ENCODE data around the gene ANAPC13. TPM values are rescaled to one million over a fixed set of nuclear protein-coding genes. Genes with fewer than 3 reads are reported as not detected.

The ANAPC13 gene
- total and polyA plus RNA-seq, 2 of the 4 experiments (the other 2 are of a cell fraction), result 43.4 to 62.9 TPM

- no peak for TF ChIP-seq MAZ (IDR thresholded peaks at IDR 0.05; ENCODE audit: borderline replicate concordance, low read depth, low read length)
- no peak for TF ChIP-seq RAD21 (IDR thresholded peaks at IDR 0.05; ENCODE audit: low read length)
- TF ChIP-seq ELK1 (IDR thresholded peaks at IDR 0.05; ENCODE audit: borderline replicate concordance, low read depth, low read length), result no peak
- TF ChIP-seq FOS (IDR thresholded peaks at IDR 0.05; ENCODE audit: low read depth, low read length), result no peak
- no peak for TF ChIP-seq NFE2L2 (IDR thresholded peaks at IDR 0.05; ENCODE audit: low read depth, low read length)
- no peak for TF ChIP-seq CEBPB (IDR thresholded peaks at IDR 0.05; ENCODE audit: low read depth, low read length)
- TF ChIP-seq RFX5 (IDR thresholded peaks at IDR 0.05; ENCODE audit: low read depth, low read length), result no peak
- no peak for TF ChIP-seq CTCF (conservative IDR thresholded peaks at IDR 0.05; ENCODE audit: low read depth, low read length)
- TF ChIP-seq RCOR1 (IDR thresholded peaks at IDR 0.05; ENCODE audit: insufficient replicate concordance, low read length), result no peak
- TF ChIP-seq SMC3 (IDR thresholded peaks at IDR 0.05; ENCODE audit: low read depth, low read length), result no peak
- TF ChIP-seq MXI1 (IDR thresholded peaks at IDR 0.05; ENCODE audit: borderline replicate concordance, low read depth, low read length), result no peak
- no peak for TF ChIP-seq BHLHE40 (IDR thresholded peaks at IDR 0.05; ENCODE audit: low read depth, low read length)
- no peak for TF ChIP-seq POLR2A (IDR thresholded peaks at IDR 0.05; ENCODE audit: low read depth, low read length)
- no peak for TF ChIP-seq MAFK (IDR thresholded peaks at IDR 0.05; ENCODE audit: low read depth, low read length)
- no peak for TF ChIP-seq CHD1 (IDR thresholded peaks at IDR 0.05; ENCODE audit: low read depth, low read length)
- no peak for TF ChIP-seq USF2 (IDR thresholded peaks at IDR 0.05; ENCODE audit: low read depth, low read length)
- intact Hi-C loops (cut with micrococcal nuclease) (no loop called here), dilution Hi-C loops (cut with HindIII; ENCODE audit: low sequenced_read_pairs, unreplicated experiment) (no loop called here), in situ Hi-C loops (cut with MboI; ENCODE audit: low sequenced_read_pairs) (loop anchor here (25.0 kb wide), 1 partner anchor 664 kb away; the partner anchor contains the start of gene SRPRB)
- Histone ChIP-seq H3K4ac (ENCODE audit: low read depth, low read length) (peak overlapping the region; percentile 67), H4K91ac (ENCODE audit: insufficient read depth, low read depth, low read length) (peak overlapping the region; percentile 60), H3K9me1 (ENCODE audit: insufficient read depth, low read length) (peaks cover 32% of the 10 kb centered on the region), H3K14ac (replicated peaks; ENCODE audit: low read depth, low read length) (no peak overlapping the region), H3K4me1 (ENCODE audit: control insufficient read depth, insufficient read depth, low read length) (peaks cover 26% of the 10 kb centered on the region), H3K18ac (ENCODE audit: low read depth, low read length) (no peak overlapping the region), H3K23ac (ENCODE audit: low read depth, low read length) (no peak overlapping the region), H4K20me1 (ENCODE audit: insufficient read depth, low read length) (no peaks in the 10 kb centered on the region), H3K36me3 (ENCODE audit: control insufficient read depth, insufficient read depth, low read length) (peaks cover 19% of the 10 kb centered on the region), H3K56ac (ENCODE audit: extremely low read depth, insufficient read depth, low read length) (no peak overlapping the region), H2BK15ac (ENCODE audit: low read depth, low read length) (0 out of 3 replicates have a peak overlapping the region, but pooled peaks have one; percentile 47), H2BK5ac (ENCODE audit: low read depth, low read length, poor library complexity, severe bottlenecking) (peak overlapping the region; percentile 32), H2AK5ac (ENCODE audit: low read depth, low read length) (peak overlapping the region; percentile 83), H3K27me3 (ENCODE audit: control insufficient read depth, insufficient read depth, low read length) (no peaks in the 10 kb centered on the region), H3K79me1 (ENCODE audit: low read depth in 1 of 2, low read length in 2 of 2) (peaks cover 25 to 65% of the 10 kb centered on the region in 2 experiments), H4K5ac (ENCODE audit: low read depth, low read length) (no peak overlapping the region), H3K9me3 (ENCODE audit: control insufficient read depth, insufficient read depth, low read length) (no peaks in the 10 kb centered on the region), H3K9ac (ENCODE audit: low read depth, low read length) (no peak overlapping the region), H2AFZ (replicated peaks; ENCODE audit: low read length, poor library complexity) (peak overlapping the region; percentile 5), H4K8ac (ENCODE audit: low read depth in 2 of 2, low read length in 2 of 2) (peak overlapping the region; percentile 12 to 24; a peak in 2 of 4 replicates), H2AK9ac (replicated peaks; ENCODE audit: low read depth, low read length, poor library complexity) (no peak overlapping the region), H3K4me2 (ENCODE audit: low read depth, low read length) (no peak overlapping the region), H3K27ac (ENCODE audit: insufficient read depth, low read length) (peak overlapping the region; percentile 15; the same call in 1 of the 2 replicates), H3K4me3 (ENCODE audit: insufficient read depth, low read depth, low read length) (no peak overlapping the region), H2BK120ac (ENCODE audit: low read depth, low read length) (peak overlapping the region; percentile 72), H2BK20ac (ENCODE audit: low read depth, low read length) (peak overlapping the region; percentile 32; the same call in 1 of the 2 replicates)
- ATAC-seq (ENCODE audit: low read depth), result no peak; the same call in 1 of the 2 replicates
- ChIA-PET POLR2A (ENCODE audit: unreplicated experiment) (interaction anchor here (0.7 to 1.3 kb wide), 2 partner anchors 101 to 161 kb away, joined by 3 read pairs; no protein-coding TSS in a partner anchor), CTCF (interaction anchor here (1.4 to 3.0 kb wide), 4 partner anchors 11 to 168 kb away, joined by 3 to 8 read pairs (median 5); no protein-coding TSS in a partner anchor)
- peak; percentile 68 for DNase-seq
- WGBS, 2 experiments (ENCODE audit: extremely low coverage in 2 of 2, insufficient read length in 1 of 2), result no CpG with 5 or more reads among the region's 4 CpGs
- no TSS peak for BruUV-seq (replicated peaks)
Observed at GRCh38 chr3:134476306-134476705, 9.5 kb downstream of the ANAPC13 start.

Measured in IMR-90 (cell line).